Renal cortical epithelial cell (primary cell): ENCODE measurements around the gene FUT3. TPM values are rescaled to one million over a fixed set of nuclear protein-coding genes. Genes with fewer than 3 reads are reported as not detected.
"Not testable (repeated sequence)": the region's sequence is repeated elsewhere in the genome, so short reads cannot be mapped to it uniquely, and the experiment has no call there.

ENCODE experiments used
- DNase-seq: peaks from one replicate; pipeline ENCODE4 v3.0.0-alpha.2; 2011; ENCODE audit warnings: low read depth
- total RNA-seq: library from RNA; depleted of rRNA; stranded (reverse); fragments of >200 nt; gene quantifications from 2 replicates; pipeline ENCODE4 v1.2.3, GENCODE V29; 2014

FUT3 gene
- total RNA-seq, 1 donor from 2014 or later: 0.05 TPM

DNA sequence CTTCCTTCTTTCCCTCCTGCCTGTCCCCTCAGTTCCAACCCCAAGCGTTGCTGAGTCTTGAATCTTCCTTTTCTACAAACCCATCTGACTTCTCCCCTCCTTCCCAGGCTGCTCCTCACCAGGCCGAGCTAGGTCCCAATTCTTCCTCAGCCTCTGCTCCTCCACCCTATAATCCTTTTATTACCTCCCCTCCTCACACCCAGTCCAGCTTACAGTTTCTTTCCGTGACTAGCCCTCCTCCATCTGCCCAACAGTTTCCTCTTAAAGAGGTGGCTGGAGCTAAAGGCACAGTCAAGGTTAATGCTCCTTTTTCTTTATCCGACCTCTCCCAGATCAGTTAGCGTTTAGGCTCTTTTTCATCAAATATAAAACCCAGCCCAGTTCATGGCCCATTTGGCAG lies 2.6 kb downstream of the FUT3 start:
- not testable (repeated sequence) for DNase-seq

DNA sequence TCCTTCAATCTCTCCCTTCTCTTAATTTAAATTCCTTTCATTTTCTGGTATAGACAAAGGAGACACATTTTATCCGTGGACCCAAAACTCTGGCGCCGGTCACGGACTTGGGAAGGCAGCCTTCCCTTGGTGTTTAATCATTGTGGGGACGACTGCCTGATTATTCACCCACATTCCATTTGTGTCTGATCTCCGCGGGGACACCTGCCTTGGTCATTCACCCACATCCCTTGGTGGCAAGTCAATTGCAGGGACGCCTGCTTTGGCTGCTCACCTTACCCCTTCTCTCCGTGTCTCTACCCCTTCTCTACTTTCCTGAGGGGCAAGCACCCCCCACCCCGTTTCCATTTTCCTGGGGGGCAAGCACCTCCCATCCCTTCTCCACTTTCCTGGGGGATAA lies 3.4 kb downstream of the FUT3 start:
- not testable (repeated sequence) for DNase-seq

DNA sequence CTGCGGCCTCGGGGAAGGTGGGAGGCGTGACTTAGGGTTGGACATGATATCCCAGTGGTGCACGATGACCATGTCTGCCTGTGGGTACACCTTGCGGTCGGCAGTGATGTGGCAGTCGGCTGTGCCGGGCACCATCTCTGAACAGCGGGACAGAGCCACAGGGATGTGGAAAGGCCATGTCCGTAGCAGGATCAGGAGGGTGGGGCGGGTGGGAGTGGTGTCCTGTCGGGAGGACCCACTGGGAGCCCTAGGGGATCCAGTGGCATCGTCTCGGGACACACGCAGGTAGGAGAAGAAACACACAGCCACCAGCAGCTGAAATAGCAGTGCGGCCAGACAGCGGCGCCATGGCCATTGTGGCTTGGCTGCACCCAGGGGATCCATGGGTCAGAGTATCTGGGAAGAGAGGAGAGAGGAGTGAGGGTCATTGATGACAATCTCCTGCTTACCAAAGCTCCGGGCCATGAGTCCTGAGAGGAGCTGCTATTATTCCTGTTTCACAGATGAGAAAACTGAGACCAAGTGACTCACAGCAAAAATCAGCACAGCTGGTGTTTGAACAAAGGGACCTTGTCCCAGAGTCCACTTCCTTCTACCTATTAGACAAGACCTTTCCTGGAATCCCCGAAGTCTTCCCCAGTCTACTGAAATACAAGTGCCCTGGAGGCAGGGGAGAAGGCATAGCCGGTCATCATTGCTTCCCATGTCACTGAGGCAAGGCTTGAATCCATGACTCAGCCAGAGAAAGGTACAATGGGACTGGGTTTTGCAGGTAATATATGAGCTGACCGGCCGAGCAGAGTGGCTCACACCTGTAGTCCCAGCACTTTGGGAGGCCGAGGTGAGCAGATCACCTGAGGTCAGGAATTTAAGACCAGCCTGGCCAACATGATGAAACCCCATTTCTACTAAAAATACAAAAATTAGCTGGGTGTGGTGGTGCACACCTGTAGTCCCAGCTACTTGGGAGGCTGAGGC lies 6.5 kb downstream of the FUT3 start:
- no peak for DNase-seq

DNA sequence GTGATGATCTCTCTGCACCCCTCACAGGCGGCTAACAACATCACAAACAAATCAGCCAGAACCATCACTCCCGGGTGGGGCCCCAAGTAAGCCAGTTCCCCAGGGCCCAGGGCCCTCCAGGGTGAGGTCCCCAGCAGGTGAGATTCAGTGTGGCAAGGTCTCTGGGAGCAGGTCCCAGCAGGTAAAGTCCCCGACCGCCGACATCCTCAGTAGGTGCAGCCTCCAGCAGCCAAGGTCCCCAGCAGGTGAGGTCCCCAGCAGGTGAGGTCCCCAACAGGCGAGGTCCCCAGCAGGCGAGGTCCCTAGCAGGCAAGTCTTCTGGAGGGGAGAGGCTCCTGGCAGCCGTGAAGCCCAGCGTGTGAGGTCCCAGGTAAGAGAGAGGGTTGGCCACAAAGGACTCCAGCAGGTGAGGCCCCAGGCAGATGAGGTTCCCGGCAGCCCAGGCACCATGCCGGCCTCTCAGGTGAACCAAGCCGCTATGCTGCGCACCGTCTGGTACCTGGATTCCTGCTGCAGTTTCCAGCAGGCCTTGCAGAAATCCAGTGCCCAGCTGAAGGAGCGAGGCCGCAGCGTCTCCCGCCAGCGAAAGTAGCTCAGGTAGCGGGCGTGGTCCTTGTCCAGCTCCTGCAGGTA lies 7.8 kb downstream of the FUT3 start:
- DNase-seq: no peak

DNA sequence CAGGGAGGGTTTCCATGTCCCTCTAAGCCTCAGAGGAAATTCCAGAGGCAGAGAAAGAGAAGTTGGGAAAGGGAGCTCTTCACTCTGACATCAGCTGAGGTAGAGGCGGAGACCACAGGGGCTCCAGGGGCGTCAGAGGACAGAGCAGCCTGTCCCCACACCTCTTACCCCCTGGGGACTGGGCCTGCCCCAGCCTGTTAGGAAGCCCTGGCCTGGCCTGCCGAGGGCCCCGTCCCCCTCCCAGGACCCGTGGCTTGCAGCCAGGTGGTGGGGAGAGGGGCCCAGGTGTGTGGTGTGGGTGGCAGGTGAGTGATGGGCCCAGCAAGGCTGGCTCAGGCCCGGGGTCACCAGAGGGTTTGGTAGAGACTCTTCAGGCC lies 9.5 kb downstream of the FUT3 start:
- not testable (repeated sequence) for DNase-seq

DNA sequence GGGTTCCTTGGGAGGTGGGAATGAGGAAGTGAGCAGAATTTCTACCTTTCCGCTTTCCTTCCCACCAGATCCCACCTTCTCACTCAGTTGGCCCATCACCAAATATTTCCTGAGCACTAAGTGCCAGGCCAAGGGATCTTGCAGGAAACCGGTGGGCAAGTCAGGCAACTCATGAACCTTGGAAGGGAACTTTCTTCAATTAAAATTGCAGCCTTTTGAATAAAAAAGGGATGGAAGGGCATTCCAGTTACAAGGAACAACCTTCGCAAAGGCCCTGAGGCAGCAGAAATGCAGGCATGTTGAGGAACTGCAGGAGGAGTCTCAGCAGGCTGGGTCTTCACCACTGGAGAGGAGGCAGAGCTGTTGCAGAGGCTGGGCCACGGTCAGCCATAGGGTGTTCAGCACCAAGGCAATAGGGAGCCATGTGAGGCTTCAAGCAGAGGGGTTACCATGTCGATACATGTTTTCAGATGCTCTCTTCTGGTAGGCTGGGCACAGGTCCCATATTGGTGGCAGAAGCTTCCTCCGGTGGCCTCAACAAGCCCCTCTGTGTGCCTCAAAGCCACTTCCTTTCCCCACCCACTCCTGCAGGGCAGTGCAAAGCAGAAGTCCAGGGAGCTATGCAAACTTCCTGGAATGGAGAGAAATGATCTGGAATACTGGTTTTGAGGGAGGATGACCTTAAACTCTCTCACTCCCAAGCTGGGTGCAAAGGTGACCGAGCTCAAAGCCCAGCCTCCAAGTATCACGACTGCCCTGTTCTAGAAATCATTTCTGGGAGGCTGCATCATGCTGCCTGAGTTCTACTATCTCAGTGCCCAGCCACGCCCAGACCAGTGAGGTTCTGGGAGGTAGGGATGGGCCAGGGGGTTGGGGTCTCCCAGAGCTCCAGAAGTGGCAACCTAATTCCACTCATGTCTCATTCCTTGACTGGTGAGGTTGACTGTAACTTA lies 11.9 kb downstream of the FUT3 start, which contains the start of gene FUT6:
FUT6 (minus strand) TSS at position 638 of the 953 bp plus-strand sequence. CDS start 7,135 bp downstream, outside the sequence.
- no peak for DNase-seq

DNA sequence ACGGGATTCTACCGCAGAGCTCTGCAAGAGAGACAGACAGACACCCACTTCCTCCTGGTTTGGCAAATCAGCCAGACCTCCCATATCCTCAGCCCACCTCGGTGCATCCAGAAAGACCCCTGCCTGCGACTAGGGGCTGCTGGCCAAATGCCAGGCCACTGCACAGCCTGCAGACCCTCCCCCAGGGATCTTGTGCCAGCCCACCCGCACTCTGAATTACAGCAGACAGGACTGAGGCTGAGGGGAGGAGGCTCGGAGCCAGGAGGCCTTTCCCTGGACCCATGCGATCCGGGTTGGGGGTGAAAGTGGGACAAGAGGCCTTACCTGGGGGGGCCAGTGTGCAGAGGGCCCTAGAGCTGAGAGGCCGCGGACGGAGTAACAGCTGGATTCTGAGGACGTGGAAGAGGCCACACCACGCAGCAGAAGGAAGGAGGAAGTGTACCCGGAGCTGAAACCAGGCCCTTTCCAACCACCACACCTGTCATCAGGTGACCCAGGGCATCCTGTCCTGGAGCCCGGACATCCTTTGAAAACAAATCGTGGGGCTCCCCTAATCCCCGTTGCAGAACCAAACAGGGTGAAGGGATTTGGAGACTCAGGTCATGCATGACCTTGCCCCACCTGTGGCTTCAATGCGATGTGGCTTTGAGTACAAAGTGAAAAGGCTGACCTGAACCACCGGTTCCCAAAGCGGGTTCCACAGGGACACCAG lies 12.7 kb downstream of the FUT3 start:
- no peak for DNase-seq

DNA sequence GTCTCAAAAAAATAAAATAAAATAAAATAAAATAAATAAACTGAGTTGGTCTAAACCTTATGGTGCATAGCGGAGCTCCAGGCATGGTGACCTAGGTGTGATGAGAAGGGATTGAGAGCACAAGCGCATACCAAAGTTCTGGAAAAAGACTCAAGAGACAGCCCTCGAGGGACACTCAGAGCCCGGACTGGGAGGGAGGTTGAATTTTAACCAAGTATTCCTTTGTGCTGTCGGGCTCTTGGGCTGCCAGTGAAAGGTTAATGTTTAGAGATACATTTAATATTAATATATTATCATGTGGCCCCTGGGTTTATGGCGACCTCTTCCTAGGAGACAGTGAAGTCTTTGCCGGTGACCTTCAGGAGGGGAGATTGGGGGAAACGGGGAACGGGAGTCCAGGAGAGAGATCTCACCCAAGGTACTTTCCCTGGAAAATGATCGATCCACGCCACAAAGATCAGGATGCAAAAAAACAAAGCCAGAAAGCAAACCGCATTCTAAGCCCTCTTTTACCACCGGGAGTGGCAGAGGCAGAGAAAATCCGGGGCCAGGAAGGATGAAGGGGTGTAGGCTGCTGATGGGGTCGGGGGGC lies 13.4 kb downstream of the FUT3 start:
- DNase-seq: no peak

DNA sequence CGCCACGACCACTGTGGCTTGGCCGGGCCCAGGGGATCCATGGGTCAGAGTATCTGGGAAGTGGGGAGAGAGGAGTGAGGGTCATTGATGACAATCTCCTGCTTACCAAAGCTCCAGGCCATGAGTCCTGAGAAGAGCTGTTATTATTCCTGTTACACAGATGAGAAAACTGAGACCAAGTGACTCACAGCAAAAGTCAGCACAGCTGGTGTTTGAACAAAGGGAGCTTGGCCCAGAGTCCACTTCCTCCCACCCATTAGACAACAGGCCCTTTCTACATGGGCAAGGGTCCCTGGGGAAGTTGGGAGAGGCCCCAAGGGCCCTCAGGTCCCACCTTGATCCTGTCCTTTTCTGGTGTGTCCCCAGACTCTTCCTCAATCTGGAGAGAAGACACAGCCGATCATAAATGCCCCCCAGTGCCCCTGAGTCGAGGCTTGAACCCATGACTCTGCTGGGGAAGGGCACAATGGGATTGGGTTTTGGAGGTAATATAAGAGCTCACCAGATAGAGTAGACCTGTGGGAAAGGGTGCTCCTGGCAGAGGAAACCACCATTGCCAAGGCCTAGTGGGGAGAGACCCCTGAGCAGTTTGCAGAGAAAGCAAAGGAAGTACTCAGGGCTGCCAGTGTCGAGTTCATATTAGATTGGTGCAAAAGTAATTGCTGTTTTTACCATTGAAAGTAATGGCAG lies 18.6 kb downstream of the FUT3 start:
- DNase-seq: no peak

DNA sequence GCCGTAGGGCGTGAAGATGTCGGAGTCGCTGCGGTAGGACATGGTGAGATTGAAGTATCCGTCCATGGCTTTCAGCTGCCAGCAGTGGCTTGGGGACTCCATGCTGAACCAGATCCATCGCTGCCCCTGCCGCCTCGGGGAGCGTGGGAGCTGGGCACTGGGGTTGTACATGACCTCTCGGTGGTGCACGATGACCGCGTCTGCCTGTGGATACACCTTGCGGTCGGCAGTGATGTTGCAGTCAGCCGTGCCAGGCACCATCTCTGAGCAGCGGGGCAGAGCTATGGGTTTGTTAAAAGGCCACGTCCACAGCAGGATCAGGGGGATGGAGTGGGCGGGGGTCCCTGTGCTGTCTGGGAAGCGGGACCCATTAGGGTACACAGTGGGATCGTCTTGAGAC lies 19.2 kb downstream of the FUT3 start:
- DNase-seq: no peak

DNA sequence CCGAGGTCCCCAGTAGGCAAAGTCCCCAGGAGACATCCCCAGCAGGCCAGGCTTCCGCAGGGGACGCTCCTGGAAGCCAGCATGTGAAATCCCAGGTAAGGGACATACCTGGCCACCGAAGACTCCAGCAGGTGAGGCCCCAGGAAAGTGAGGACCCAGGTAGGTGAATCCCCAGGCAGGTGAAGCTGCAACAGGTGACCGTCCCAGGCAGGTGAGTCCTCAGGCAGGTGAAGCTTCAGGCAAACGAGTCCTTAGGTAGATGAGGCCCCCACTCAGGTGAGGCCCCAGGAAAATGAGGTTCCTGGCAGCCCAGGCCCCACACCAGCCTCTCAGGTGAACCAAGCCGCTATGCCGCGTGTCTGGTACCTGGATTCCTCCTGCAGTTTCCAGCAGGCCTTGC lies 20.1 kb downstream of the FUT3 start:
- DNase-seq: no peak

DNA sequence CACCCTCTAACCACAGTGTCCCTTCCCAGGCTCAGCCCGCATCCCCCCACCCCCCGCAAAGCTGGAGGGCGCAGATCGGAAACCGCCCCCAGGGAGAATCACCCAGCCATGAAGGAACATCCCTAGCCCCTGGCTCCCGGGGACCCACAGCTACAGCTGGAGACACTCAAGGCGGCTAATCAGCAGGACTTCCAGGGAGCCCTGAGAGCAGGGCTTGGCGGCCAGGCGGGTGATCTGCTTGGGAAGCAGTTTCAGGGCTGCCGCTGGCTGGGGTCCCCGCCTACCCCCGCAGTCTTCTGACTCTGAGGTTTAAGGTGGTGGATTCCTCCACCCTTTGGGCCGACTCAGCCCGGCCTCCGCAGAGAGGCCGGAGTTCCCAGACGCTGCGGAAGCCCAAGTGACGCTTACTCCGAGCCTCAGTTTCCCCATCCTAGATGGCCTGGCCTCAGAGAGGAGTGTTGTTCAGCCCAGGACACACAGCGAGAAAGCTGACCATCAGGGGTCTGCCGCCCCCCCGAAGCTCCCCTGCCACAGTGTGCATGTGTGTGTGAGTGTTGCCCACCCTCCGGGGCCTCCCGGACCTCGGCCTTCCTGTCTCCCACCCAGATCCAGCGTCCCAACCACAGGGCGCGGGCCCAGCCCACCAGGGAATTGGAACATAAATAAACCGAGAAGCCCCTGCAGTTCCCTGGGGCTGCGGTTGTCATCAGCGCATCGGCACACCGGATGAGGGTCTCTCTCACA lies 21.5 kb downstream of the FUT3 start:
- DNase-seq: no peak

DNA sequence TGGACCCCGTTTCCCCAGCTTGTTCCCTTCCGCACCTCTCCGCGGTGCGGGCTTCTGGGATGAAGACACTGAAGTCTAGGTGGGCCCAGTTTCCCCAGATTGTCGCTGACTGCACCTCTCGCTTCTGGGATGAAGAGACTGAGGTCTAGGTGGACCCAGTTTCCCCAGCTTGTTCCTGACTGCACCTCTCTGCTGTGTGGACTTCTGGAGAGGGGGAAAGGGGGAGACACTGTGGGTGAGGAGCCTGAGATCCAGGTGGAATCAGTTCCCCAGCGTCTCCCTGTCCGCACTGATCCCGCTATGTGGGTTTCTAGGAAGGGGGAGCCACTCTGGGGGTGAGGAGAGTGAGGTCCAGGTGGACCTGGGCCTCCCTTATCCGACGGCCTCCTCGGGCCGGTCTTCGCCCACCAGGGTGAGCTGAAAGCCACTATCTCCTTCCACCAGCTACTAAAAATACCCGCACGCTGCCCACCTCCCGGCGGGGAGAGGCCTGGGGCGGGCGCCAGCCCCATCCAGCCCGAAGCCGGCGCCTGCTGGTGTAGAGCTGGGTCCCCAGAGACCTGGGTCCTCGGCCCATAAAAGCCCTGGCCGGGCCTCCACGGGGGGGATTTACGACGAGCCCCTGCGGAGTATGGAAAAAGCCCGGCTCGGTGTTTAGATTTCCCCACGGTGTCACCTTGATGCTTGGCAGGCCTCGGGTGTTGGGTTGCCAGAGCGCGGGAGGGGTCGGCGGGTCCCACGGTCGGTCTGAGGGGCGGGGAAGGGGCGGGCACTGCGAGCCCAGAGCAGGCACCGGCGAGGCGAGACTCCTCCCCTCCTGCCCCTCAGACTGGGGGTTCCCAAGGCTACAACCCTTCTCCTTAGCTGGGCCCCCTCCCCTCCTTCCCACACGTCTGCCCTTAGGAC lies 22.3 kb downstream of the FUT3 start:
- no peak for DNase-seq

DNA sequence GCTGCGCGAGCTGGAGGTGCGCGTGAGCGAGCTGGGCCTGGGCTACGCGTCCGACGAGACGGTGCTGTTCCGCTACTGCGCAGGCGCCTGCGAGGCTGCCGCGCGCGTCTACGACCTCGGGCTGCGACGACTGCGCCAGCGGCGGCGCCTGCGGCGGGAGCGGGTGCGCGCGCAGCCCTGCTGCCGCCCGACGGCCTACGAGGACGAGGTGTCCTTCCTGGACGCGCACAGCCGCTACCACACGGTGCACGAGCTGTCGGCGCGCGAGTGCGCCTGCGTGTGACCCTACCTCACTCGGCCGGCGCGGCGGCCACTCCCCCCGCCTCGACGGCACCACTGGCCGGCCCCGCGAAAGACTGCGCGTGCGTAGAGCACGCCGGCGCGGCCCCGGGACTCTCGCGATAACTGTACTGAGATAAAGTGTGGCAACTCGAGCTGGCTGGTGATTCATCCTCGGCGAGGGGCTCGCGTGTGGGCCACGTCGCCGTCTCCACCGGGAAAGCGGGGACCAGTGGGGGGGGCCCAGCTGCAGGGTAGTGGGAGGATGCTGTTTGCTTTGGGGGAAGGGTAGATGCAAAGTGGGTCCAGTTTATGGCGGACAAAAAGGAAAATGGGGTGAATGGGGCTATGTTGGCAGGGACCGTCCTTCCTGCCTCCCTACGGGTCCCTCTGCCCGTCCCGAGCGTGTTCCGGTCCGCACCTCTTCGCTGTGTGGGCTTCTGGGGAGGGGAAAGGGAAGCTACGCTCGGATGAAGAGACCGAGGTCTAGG lies 23.2 kb downstream of the FUT3 start:
- DNase-seq: peak; percentile 74

DNA sequence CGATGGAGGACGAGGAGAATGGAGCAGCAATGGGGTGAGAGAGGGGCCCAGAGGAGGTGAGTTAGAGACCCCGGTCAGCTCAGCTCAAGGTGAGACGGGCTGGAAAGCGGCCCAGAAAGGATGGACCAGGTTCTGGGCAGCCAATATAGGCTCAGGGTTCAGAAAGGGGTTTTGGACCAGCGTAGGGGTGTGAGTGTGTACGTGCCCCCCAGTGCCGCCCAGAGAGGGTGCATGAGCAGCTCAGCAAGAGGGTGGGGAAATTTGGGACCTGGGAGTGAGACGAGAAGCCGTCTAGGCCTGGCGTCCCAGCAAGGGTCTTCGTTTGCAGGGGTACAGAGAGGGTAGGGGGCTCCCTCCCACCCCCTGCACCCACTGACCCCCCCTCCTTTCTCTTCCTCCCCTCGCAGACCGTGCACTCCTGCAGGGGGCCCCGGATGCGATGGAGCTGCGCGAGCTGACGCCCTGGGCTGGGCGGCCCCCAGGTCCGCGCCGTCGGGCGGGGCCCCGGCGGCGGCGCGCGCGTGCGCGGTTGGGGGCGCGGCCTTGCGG lies 23.8 kb downstream of the FUT3 start:
- DNase-seq: no peak

DNA sequence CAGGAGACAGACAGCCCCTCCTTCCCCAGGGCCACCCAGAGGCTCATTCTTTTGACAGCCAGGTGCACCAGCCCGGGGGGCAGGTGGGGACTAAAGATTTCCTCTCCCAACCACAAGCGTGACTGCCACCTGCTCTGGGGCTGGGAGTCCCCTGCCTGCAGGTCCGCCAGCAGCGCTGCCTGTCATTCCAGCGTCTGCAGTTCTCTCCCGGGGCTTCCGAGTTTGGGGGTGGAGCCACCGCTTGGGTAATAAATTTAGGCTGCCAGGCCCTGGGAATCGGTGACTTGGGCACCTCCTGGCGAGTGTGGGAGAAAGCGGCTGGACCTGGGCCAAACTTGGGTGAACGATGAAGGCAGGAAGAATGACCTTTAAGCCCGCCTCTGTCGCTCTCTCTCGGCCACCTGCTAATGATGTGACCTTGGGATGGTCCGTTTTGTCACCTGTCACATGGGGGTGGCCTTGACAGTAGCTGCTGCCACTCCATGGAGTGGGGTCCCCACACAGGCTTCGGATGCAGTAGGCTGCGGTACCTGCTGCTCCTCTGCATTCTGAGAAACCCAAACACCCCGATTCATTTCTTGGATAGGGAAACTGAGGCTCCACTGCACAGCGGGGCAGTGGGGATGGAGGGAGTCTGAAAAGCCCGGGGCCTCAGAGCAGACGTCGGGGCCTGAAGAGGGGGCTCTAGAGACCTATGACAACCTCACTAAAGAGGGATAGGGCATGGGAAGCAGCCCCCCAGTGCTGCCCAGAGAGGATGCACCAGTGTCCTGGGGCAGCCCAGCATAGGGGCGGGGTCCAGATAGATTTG lies 24.5 kb downstream of the FUT3 start:
- DNase-seq: peak; percentile 66
